Gastroesophageal sphincter (tissue), 3 donors: ENCODE results near the gene GATAD2A.

ENCODE experiments used
- CTCF ChIP-seq, 4 experiments: fragments of 200-600 bp in 2 of 4; fragments of 450-650 bp in 2 of 4; sonication (generic) in 1 of 4; IDR thresholded peaks; one replicate each; pipeline ENCODE4 v1.5.1; 2017 to 2019; ENCODE audit warnings: antibody characterized with exemption in 4 of 4, mild to moderate bottlenecking in 2 of 4, moderate library complexity in 2 of 4
- POLR2A ChIP-seq, 2 donors: fragments of 450-650 bp; IDR thresholded peaks; one replicate each; pipeline ENCODE4 v1.6.1; 2017; ENCODE audit warnings: antibody characterized with exemption in 2 of 2, mild to moderate bottlenecking in 2 of 2, moderate library complexity in 1 of 2
- POLR2AphosphoS5 ChIP-seq: sonication (generic); formaldehyde crosslinking; IDR thresholded peaks from one replicate; pipeline ENCODE4 v1.6.1; 2017; ENCODE audit warnings: antibody characterized with exemption

GRCh38 chr19:19444681-19445155 lies 39.2 kb downstream of the GATAD2A start:
- TF ChIP-seq POLR2A (IDR thresholded peaks at IDR 0.05) (no peak), CTCF (IDR thresholded peaks at IDR 0.05) (no peak), POLR2AphosphoS5 (no peak)
